LoVo (cell line): ENCODE data around the gene ZNF26.
"Not testable (repeated sequence)": the region's sequence is repeated elsewhere in the genome, so short reads cannot be mapped to it uniquely, and the experiment has no call there.

Source experiments
- DNase-seq: peaks from one replicate; pipeline ENCODE4 v3.0.0-alpha.2; 2016; ENCODE audit warnings: low spot score

The ZNF26 gene

GRCh38 chr12:132986001-132986884 lies at the start of gene ZNF26:
Gene ZNF26, plus strand, starts transcription at chr12:132986367. Its CDS starts 474 bp downstream, at chr12:132986841.
- peak; percentile 85 for DNase-seq

GRCh38 chr12:132936921-132937320 lies 49.2 kb upstream of the ZNF26 start:
- DNase-seq: not testable (repeated sequence)

DNA sequence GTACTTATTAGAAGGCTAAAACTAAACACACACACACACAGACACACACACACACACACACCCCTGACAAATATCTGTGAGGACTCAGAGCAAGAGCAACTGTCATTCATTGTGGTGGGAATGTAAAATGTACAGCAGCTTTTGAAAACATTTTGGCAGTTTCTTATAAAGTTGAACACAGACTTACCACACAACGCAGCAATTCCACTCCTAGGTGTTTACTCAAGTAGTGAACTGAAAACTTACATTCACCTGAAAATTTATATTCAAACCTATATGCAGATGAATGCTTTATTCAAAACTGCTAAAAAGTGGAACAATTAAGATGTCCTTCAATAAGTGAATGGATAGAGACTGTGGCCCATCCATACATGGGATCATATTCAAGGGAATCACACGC lies 48.7 kb upstream of the ZNF26 start:
- no peak for DNase-seq

DNA sequence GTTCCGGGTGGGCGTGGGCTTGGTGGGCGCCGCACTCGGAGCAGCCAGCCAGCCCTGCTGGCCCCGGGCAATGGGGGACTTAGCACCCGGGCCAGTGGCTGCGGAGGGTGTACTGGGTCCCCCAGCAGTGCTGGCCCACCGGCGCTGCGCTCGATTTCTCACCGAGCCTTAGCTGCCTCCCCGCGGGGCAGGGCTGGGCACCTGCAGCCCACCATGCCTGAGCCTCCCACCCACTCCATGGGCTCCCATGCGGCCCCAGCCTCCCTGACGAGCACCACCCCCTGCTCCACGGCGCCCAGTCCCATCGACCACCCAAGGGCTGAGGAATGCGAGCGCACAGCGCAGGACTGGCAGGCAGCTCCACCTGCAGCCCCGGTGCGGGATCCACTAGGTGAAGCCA lies 47.4 kb upstream of the ZNF26 start:
- DNase-seq: not testable (repeated sequence)

DNA sequence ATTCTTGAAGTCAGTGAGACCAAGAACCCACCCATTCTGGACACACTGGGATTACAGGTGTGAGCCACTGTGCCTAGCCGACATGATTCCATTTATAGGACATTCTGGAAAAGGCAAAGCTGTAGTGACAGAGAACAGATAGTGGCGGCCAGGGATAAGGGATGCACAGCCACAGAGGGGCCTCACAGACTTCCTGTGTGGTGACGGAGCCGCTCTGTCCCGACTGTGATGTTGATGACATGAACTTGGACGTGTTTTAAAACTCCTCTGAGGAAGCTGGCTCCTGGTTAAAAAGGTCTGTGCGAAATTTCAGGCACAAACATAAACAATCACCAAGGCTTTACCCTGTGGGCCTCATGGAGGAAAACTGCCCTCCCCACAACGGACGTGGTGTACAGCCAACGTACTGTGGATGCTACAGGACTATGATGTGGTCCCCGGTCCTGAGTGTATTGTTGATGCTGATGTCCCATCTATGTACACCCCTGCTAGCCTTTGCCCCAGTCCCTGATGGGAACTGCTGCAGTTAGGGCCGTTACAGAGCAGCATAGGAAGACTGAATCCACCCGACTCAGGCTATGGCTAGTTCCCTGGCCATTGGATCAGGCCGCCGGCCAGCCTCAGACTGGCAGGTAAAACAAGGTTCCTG lies 46.0 kb upstream of the ZNF26 start:
- DNase-seq: no peak

- no peak for DNase-seq
These were observed 44.7 kb upstream of the ZNF26 start for GRCh38 chr12:132941336-132941954.

DNA sequence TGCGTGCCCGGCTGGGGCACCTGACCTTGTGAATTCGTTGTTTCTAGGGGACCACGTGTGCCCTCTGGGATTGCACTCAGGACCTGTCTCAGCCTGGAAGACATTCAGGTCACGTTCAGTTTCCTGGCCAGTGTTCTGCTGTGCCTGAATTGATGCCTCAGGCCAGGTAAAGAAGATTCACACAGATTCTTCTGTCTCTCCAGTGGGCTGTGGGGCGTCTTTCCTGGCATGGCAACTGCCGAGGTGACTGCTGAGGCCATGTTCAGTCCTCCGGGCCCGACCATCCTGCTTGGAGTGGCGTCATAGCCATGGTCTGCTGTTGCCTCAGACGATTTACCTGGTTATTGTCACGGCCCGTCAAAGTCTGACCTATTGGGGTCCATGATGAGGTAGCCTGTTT lies 43.6 kb upstream of the ZNF26 start:
- DNase-seq: no peak

DNA sequence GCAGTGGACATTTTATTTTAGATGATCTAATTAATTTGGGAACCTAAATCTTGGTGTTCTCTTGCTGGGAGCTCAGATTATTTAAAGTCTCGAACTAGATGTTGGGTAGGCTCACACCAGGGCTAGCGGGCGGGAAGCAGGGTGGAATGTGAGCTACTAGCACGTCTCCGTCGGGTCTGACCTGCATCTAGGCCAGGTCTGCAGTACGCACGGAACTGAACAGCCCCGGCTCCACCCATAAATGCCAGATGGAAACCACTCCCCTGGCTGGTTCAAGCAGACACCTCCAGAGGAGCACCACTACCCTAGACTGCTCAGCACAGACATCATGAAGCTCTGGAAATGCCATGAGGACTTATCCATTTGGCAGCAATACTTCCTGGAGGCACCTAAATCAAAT lies 40.4 kb upstream of the ZNF26 start:
- DNase-seq: no peak

DNA sequence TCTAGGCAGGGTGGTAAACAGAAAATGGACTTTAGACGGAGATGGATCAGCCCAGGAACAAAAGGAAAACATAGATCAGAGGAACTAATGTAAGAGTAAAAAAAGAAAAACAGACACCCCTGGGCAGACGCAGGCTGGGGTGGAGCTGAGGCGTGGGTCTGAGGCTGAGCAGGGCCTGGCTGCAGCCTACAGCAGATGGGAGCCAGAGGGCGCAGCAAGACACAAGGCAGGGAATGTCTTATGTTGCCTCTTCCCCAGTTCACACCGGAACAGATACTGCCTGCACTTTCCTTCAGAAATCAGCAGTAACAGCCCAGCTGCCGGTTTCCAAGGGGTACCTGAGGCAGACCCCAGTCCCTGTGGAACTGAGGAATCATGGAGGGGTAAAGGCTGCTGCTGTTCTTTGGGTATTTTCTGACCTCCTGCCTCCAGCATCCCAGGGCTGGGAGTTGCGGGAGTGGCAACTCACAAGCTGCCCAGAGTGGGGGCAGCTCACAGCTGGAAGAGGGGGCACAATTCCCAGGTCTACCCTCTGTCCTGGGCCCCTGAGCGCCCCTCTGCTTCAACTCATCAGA lies 39.8 kb upstream of the ZNF26 start:
- no peak for DNase-seq

GRCh38 chr12:132948146-132949066 lies 37.8 kb upstream of the ZNF26 start:
- no peak for DNase-seq

GRCh38 chr12:132949936-132950837 lies 36.0 kb upstream of the ZNF26 start:
- DNase-seq: no peak

- DNase-seq: no peak
These were observed 35.2 kb upstream of the ZNF26 start for GRCh38 chr12:132950844-132951535.

GRCh38 chr12:132951649-132952048 lies 34.5 kb upstream of the ZNF26 start:
- no peak for DNase-seq

DNA sequence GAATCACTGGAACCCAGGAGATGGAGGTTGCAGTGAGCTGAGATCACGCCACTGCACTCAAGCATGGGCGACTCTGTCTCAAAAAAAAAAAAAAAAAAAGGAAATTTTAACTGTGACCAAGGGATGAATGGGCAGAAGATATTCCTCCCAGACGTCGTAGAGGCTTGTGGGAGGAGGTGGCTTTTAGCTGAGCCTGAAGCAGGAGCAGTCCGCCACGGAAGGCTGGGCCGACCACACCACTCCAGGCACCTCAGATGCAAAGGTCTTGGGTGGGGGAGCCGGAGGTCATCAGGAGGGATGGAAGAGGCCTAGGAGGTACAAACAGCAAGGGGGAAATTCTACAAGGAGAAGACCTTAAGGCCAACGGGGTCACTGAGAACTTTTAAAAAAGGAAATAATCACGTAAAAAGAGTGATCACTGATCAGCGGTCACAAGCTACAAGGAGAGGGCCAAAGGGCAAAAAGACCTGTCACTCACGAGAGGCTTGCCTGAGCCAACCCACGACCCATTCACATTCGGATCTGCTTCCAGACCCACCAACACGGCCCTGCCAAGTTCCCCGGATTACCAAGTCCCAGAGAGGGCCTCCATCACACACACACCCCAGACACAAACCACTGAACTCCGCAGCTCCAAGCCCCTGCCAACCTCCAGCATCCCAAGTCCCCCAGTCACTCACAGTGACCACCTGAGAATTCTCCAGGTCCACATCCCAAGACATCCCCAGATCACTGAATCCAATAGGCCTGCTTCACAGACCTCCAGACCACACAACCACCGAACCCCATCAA lies 33.6 kb upstream of the ZNF26 start:
- no peak for DNase-seq

- no peak for DNase-seq
These were observed 33.1 kb upstream of the ZNF26 start for GRCh38 chr12:132953163-132953425.

GRCh38 chr12:132953771-132954170 lies 32.4 kb upstream of the ZNF26 start:
- DNase-seq: no peak

- DNase-seq: no peak
These were observed 31.6 kb upstream of the ZNF26 start for GRCh38 chr12:132954471-132955048.

DNA sequence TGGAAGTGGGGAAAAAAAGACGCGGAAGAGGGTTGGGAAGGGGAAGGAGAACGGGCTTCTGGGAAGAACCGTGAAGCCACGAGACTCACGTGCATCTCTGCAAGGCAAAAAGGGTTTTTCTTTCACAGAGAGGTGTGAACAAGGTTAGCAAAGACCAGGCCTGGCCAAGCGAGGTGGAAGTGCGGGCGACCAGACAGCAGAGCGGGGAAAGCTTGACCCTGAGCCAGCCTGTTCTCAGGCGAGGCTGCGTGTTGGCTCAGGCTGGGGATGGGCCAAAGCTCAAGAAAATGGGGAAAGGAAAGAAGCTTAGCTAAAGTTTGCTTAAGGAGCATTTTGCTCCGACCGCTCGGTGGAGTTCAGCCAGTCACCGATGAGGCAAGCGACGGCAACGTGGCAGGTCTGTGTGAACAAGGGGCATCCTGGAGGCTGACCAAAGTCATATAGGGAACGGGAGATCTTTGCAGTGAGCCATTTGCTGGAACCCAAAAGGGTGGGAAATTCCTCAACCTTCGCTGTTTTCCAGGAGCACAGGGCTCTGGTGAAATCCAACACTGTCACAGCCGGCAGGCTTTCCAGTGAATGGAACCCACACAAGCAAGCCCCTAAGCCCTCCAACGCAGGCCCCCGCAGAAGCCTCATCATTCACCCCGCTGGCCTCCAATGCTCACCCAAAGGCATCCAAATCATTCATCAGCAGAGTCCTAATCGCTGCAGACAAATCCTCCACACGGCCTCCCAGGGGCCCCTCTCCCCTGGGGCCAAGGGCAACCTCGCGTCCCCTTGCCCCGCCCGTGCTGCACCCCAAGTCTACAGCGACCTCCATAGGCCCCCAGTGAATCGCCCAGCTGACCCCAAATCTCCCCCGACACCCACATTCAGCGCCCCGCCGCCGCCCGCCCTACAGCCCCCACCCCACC lies 30.8 kb upstream of the ZNF26 start:
- no peak for DNase-seq
